BLaER1 (cell line): Measurements from ENCODE around the gene CCSER1.
"Not testable (repeated sequence)": the region's sequence is repeated elsewhere in the genome, so short reads cannot be mapped to it uniquely, and the experiment has no call there.

Experiments
- H3K27ac ChIP-seq: shearing (Covaris generic); formaldehyde crosslinking; 2 replicates; pipeline ENCODE4 v1.8.1; 2022
- H3K27me3 ChIP-seq: shearing (Covaris generic); formaldehyde crosslinking; 2 replicates; pipeline ENCODE4 v1.8.1; 2022
- H3K36me3 ChIP-seq: shearing (Covaris generic); formaldehyde crosslinking; 2 replicates; pipeline ENCODE4 v1.8.1; 2022
- H3K4me1 ChIP-seq: shearing (Covaris generic); formaldehyde crosslinking; 2 replicates; pipeline ENCODE4 v1.8.1; 2022
- H3K4me2 ChIP-seq: shearing (Covaris generic); formaldehyde crosslinking; 2 replicates; pipeline ENCODE4 v1.8.1; 2022
- H3K4me3 ChIP-seq: shearing (Covaris generic); formaldehyde crosslinking; 2 replicates; pipeline ENCODE4 v1.8.1; 2022
- H3K9ac ChIP-seq: shearing (Covaris generic); formaldehyde crosslinking; 2 replicates; pipeline ENCODE4 v1.8.1; 2022
- H3K9me3 ChIP-seq: shearing (Covaris generic); formaldehyde crosslinking; 2 replicates; pipeline ENCODE4 v1.8.1; 2022
- H4K20me1 ChIP-seq: shearing (Covaris generic); formaldehyde crosslinking; 2 replicates; pipeline ENCODE4 v1.8.1; 2022
- Cebpa-rat ChIP-seq: shearing (Covaris generic); IDR thresholded peaks from 2 replicates; pipeline ENCODE4 v1.8.1; 2022

CCSER1 gene

DNA sequence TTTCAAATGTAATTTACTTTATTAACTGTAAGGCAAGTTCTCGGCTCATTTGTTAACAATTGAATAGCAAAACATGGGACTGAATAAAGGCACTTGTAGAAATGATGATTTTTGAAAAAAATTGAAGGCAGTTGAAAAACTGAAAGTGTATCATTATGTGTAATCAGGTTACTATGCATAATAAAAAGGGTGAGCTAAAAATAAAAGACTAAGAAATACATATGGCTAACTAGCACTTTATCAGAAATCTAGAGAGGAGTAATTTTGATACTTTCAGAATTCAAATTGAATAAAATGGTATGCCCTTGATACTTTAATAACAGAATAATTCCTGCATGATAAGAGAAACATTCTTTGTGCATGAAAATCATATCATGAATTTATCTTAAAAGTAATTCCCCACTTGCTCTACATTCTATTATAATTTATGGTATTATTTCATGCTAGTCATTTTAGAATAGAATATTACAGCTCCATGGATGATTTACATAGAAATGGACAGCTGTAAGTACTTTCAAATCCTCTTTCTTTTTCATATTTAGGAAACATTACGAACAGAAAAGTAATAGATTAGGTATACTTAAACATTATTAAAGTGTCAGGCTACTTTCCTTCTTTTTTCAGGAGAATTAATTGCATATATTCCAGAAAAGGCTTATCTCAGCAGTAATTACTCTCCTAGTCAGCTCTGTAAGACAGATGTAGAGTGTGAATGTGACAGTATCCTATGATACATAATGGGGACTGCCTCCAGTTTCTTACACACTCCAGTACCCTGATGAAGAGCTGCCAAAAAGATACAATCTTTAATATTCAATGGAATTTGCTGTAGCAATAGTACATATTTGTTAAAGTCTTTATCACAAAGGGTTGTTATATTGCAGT lies 697.3 kb downstream of the CCSER1 start:
- no peak overlapping the region for H3K4me2 ChIP-seq
- H3K4me3 ChIP-seq, result no peak overlapping the region
- no peak overlapping the region for H3K27ac ChIP-seq
- TF ChIP-seq Cebpa-rat, result no peak
- no peaks in the 10 kb centered on the region for H3K36me3 ChIP-seq
- H3K9me3 ChIP-seq, result no peaks in the 10 kb centered on the region
- H3K4me1 ChIP-seq, result no peaks in the 10 kb centered on the region
- H3K9ac ChIP-seq, result no peak overlapping the region
- H4K20me1 ChIP-seq, result no peaks in the 10 kb centered on the region
- H3K27me3 ChIP-seq, result no peaks in the 10 kb centered on the region

DNA sequence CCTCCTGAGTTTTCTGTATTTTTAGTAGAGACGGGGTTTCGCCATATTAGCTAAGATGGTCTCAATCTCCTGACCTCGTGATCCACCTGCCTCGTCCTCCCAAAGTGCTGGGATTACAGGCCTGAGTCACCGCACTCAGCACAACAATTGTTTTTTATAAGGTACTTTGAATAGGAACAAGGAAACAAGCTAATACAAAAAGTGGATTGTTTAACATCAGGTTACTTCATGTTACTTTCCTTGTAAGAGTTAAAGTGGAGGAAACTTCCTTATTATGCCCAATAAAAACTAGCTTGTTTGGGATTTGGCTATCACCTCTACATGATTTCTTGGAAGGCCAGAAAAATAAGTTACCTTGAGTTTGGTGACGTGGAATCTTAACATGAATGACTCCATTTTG lies 698.7 kb downstream of the CCSER1 start:
- no peaks in the 10 kb centered on the region for H3K4me1 ChIP-seq
- H3K36me3 ChIP-seq, result no peaks in the 10 kb centered on the region
- H3K4me3 ChIP-seq, result no peak overlapping the region
- no peaks in the 10 kb centered on the region for H3K9me3 ChIP-seq
- no peak overlapping the region for H3K9ac ChIP-seq
- TF ChIP-seq Cebpa-rat, result no peak
- H4K20me1 ChIP-seq, result no peaks in the 10 kb centered on the region
- no peak overlapping the region for H3K27ac ChIP-seq
- H3K4me2 ChIP-seq, result no peak overlapping the region
- H3K27me3 ChIP-seq, result no peaks in the 10 kb centered on the region

DNA sequence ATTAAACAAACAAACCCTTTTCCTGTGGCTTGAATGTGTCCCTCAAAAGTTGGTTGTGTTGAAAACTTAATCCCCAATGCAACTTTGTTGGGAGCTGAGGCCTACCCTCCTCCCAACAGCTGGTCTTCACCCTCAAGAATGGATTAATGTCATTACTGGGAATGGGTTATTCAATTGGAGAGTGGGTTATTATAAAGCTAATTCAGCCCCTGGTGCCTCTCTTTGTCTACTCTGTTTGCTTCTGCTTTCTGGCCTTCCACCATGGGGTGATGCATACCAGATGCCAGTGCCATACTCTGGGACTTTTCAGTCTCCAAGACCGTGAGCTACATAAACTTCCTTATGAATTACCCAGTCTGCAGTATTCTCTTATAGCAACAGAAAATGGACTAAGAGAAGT lies 706.5 kb downstream of the CCSER1 start:
- Histone ChIP-seq H3K36me3 (no peaks in the 10 kb centered on the region), H3K4me2 (no peak overlapping the region), H3K9me3 (no peaks in the 10 kb centered on the region), H3K9ac (no peak overlapping the region), H3K4me3 (no peak overlapping the region), H3K4me1 (no peaks in the 10 kb centered on the region), H3K27me3 (no peaks in the 10 kb centered on the region), H3K27ac (no peak overlapping the region), H4K20me1 (no peaks in the 10 kb centered on the region)
- no peak for TF ChIP-seq Cebpa-rat

DNA sequence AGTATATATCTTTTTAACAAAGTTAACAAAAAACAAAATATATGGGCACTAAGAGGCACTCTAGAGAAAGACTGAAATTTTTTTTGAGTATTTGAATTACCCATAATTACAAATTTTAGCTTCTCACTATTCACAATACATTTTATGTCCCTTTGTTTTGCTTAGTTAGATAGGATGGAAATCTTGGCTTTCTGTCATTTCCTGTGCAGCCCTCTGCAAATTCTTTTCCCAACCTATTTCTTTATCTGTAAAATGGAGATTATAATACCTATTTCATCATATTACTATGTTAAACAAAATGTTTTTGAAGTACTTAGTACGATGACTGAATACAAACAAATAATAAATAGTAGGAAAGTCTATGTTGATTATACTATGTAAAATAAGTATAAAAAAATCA lies 710.0 kb downstream of the CCSER1 start:
- TF ChIP-seq Cebpa-rat, result no peak
- Histone ChIP-seq H3K36me3 (no peaks in the 10 kb centered on the region), H3K4me3 (no peak overlapping the region), H3K27me3 (no peaks in the 10 kb centered on the region), H3K9me3 (no peaks in the 10 kb centered on the region), H4K20me1 (no peaks in the 10 kb centered on the region), H3K27ac (no peak overlapping the region), H3K4me2 (no peak overlapping the region), H3K4me1 (no peaks in the 10 kb centered on the region), H3K9ac (no peak overlapping the region)

DNA sequence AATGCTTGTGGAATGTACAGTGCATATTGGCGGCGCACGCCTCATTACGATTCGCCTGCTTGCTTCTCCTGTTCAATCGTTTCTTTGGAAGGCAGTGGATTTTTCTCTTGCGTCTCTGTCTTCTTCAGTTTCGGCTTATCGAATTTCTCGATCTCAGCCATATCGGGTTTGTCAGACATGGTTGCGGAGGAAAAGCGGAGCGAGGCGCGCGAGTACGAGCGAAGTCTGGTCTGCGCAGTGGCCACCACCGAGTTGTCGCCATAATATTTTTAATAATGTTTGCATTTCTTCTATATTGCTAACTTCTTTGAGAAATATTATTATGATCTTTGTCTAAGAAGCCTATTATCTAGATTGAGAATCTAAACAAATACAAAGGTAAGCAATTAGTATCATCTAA lies 711.7 kb downstream of the CCSER1 start:
- not testable (repeated sequence) for H4K20me1 ChIP-seq, H3K4me1 ChIP-seq, H3K36me3 ChIP-seq, H3K27me3 ChIP-seq, H3K9me3 ChIP-seq, H3K4me3 ChIP-seq, H3K9ac ChIP-seq, H3K4me2 ChIP-seq, H3K27ac ChIP-seq

DNA sequence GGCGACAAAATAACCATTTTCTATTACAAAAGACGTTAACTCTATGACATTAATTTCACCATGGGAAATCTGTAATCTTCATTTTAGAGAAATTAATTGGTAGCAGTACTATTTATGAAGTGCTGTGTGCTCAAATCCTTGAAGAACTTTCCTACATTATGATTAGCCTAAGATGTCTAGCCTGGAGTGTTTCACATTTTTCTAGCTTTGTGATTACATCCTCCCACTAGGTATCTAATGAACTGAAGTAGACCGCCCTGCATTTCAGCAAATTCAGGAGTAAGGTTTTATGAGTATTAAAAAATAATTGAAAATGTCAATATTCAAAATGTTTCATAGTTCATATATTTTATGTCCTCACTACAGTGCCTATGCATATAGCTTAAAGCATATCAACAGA lies 713.1 kb downstream of the CCSER1 start:
- no peak for TF ChIP-seq Cebpa-rat
- Histone ChIP-seq H3K27me3 (no peaks in the 10 kb centered on the region), H3K27ac (no peak overlapping the region), H3K4me1 (no peaks in the 10 kb centered on the region), H3K36me3 (no peaks in the 10 kb centered on the region), H3K9me3 (no peaks in the 10 kb centered on the region), H3K4me2 (no peak overlapping the region), H3K4me3 (no peak overlapping the region), H4K20me1 (no peaks in the 10 kb centered on the region), H3K9ac (no peak overlapping the region)

DNA sequence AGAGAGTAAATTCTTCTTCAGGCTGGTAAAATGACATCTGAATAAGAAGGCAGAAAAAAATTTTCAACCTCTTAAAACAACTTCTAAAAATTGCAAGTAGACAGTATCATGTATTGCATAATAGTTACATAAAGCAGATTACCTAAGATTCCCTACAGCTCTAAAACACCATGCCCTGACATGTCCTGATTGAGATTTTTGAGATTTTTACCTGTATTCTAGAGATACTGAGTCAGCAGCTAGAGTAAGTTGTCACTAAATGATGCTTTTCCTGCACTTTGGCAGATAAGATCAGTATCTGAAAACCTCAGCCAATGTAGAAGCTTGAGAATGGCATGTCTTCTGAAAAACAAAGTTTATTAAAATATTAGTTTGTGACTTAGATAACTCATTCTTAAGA lies 713.6 kb downstream of the CCSER1 start:
- Histone ChIP-seq H3K4me3 (no peak overlapping the region), H3K4me1 (no peaks in the 10 kb centered on the region), H4K20me1 (no peaks in the 10 kb centered on the region), H3K27me3 (no peaks in the 10 kb centered on the region), H3K4me2 (no peak overlapping the region), H3K9ac (no peak overlapping the region), H3K36me3 (no peaks in the 10 kb centered on the region), H3K9me3 (no peaks in the 10 kb centered on the region), H3K27ac (no peak overlapping the region)
- TF ChIP-seq Cebpa-rat, result no peak; the same call in 1 of the 2 replicates

DNA sequence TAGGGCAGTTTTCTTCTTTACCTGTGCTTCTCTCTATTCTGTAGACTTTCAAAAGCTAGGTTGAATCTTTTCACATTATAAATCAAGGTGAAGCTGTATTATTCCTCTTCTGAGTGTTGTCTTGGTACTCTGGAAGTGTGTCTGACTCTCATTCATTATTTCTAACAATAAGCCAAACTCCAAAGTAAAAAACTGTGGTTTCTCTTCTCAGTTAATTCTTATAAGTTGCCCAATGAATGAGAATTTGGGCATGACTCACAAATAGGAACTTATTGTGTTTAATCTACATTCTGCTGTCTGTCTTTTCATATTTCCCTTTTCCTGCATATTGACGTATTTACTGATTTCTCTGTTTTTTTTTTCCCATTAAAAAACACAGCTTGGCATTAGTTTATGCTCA lies 714.5 kb downstream of the CCSER1 start:
- Histone ChIP-seq H3K4me3 (no peak overlapping the region), H3K9me3 (no peaks in the 10 kb centered on the region), H3K4me1 (no peaks in the 10 kb centered on the region), H4K20me1 (no peaks in the 10 kb centered on the region), H3K4me2 (no peak overlapping the region), H3K27me3 (no peaks in the 10 kb centered on the region), H3K36me3 (no peaks in the 10 kb centered on the region), H3K27ac (no peak overlapping the region), H3K9ac (no peak overlapping the region)
- no peak for TF ChIP-seq Cebpa-rat

DNA sequence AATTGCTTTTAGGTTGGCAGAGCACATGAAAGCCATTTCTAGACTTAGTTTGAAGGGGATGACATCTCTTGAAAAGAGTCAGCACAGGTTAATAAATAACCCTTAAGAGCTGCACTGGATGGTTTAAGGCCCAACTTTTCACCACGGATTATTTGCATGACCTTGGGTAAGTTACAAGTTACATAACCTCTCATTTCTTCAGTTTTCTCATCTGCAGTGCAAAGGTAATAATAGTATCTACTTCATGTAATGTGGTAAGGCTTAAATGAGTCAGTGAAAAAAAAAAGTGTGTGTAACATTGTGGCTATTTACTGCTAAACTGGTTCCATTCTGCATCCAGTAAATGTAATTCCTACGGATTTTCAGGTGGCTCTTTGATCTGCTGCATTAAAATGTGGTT lies 715.8 kb downstream of the CCSER1 start:
- Histone ChIP-seq H3K4me2 (no peak overlapping the region), H3K27ac (no peak overlapping the region)

DNA sequence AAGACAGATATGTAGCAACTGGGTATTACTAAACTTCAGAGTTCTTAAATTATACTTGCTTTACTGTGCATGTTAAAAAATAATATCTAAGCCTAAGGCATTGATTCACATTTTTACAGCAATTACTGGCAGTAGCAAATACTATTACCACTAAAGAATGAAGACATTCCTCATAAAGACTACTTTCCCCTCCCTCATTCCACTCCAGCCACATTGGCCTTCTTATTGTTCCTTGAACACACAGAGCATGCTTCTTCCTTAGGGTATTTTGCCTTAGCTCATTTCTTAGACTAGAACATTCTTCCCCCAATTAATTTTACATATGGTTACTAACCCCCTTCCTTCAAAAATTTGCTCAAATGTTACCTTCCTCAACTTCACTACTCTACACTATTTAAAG lies 717.0 kb downstream of the CCSER1 start:
- no peak overlapping the region for H3K27ac ChIP-seq
- no peak for TF ChIP-seq Cebpa-rat
- no peaks in the 10 kb centered on the region for H3K36me3 ChIP-seq
- no peaks in the 10 kb centered on the region for H3K9me3 ChIP-seq
- no peak overlapping the region for H3K9ac ChIP-seq
- H4K20me1 ChIP-seq, result no peaks in the 10 kb centered on the region
- H3K4me2 ChIP-seq, result no peak overlapping the region
- H3K27me3 ChIP-seq, result no peaks in the 10 kb centered on the region
- H3K4me3 ChIP-seq, result no peak overlapping the region
- H3K4me1 ChIP-seq, result no peaks in the 10 kb centered on the region

More for the DNA sequence above, 715.8 kb downstream of the CCSER1 start:
- TF ChIP-seq Cebpa-rat, result no peak
- Histone ChIP-seq H3K4me1 (no peaks in the 10 kb centered on the region), H3K4me3 (no peak overlapping the region), H3K36me3 (no peaks in the 10 kb centered on the region), H3K27me3 (no peaks in the 10 kb centered on the region), H3K9me3 (no peaks in the 10 kb centered on the region), H4K20me1 (no peaks in the 10 kb centered on the region), H3K9ac (no peak overlapping the region)

DNA sequence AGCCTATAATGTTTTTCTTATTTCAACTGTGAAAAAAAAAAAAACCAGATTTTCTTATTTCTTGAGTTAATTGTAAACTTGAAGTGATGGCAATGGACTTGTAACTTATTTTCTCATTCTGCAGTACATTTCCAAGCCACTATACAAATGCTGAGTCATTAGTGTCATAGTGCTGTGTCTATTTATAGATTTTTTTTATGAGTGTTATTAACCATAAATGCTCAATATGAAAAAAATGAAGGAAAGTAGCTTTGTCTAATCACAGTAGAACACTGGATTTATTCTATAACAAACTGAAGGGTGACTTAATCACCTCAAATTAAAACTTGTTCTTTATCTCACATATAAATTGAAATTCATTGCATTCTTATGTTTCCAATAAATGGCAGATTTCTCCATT lies 718.6 kb downstream of the CCSER1 start:
- Histone ChIP-seq H3K9me3 (no peaks in the 10 kb centered on the region), H3K36me3 (no peaks in the 10 kb centered on the region), H4K20me1 (no peaks in the 10 kb centered on the region), H3K27me3 (no peaks in the 10 kb centered on the region), H3K9ac (no peak overlapping the region), H3K4me2 (no peak overlapping the region), H3K4me3 (no peak overlapping the region), H3K4me1 (no peaks in the 10 kb centered on the region), H3K27ac (no peak overlapping the region)
- TF ChIP-seq Cebpa-rat, result no peak
